ENCODE results near the gene SLC38A7.

Gene SLC38A7

GRCh38 chr16:58635502-58635901, 49.1 kb downstream of the SLC38A7 start:
- DNase-seq (ENCODE audit: low spot score): no peak

- no peak for DNase-seq (ENCODE audit: low spot score)
Measured at GRCh38 chr16:58634265-58634802, 50.2 kb downstream of the SLC38A7 start.

GRCh38 chr16:58629733-58630640, 54.6 kb downstream of the SLC38A7 start, which contains the start of gene CNOT1:
Gene CNOT1 (minus strand): TSS chr16:58629826. CDS start chr16:58599337, 30,489 bp downstream.
- peak; percentile 95 for DNase-seq (ENCODE audit: low spot score)

- DNase-seq (ENCODE audit: low spot score): peak; percentile 35
Measured at GRCh38 chr16:58628845-58629732, 55.5 kb downstream of the SLC38A7 start.

GRCh38 chr16:58624209-58624608, 60.4 kb downstream of the SLC38A7 start:
- DNase-seq (ENCODE audit: low spot score): no peak

- no peak for DNase-seq (ENCODE audit: low spot score)
Measured at GRCh38 chr16:58620396-58620795, 64.2 kb downstream of the SLC38A7 start.

- DNase-seq (ENCODE audit: low spot score): no peak
Measured at GRCh38 chr16:58615280-58615679, 69.3 kb downstream of the SLC38A7 start.

All from AG08396 (cell line).